Natural killer cell (primary cell): ENCODE data around the gene CAVIN2. TPM values are rescaled to one million over a fixed set of nuclear protein-coding genes. Genes with fewer than 3 reads are reported as not detected.

Source experiments
- ATAC-seq, 3 donors: fragments of 150-1000 bp in 2 of 3; fragments of 200-7000 bp in 1 of 3; cut with Tn5 transposase; 1 replicate in 1 of 3; 2 replicates in 2 of 3; pipeline ENCODE4 v1.10.0; 2021; ENCODE audit warnings: mild to moderate bottlenecking in 2 of 3, moderate library complexity in 2 of 3
- DNase-seq, 2 donors: peaks; one replicate each; pipeline versions ENCODE4 v3.0.0 to v3.0.0-alpha.2; 2013 to 2021; ENCODE audit warnings: mixed read lengths in 1 of 2
- H3K27ac ChIP-seq: one replicate; pipeline ENCODE4 v1.5.1; 2013; ENCODE audit warnings: mild to moderate bottlenecking, low read length
- H3K27me3 ChIP-seq: one replicate; pipeline ENCODE4 v1.6.1; 2013; ENCODE audit warnings: low read length; ENCODE audit not compliant: control insufficient read depth, insufficient read depth
- H3K36me3 ChIP-seq: one replicate; pipeline ENCODE4 v1.6.1; 2013; ENCODE audit warnings: low read length; ENCODE audit not compliant: control insufficient read depth, insufficient read depth
- H3K4me1 ChIP-seq: one replicate; pipeline ENCODE4 v1.6.1; 2013; ENCODE audit warnings: low read length; ENCODE audit not compliant: control insufficient read depth, insufficient read depth
- H3K4me3 ChIP-seq: one replicate; pipeline ENCODE4 v1.5.1; 2013; ENCODE audit warnings: low read length
- H3K9me3 ChIP-seq: one replicate; pipeline ENCODE4 v1.6.1; 2013; ENCODE audit warnings: low read length; ENCODE audit not compliant: control insufficient read depth, insufficient read depth
- H3K27ac Mint-ChIP-seq, 2 donors: one replicate each; pipeline ENCODE4 v1.8.0; 2022; ENCODE audit warnings: mild to moderate bottlenecking in 2 of 2, mixed read lengths in 2 of 2, moderate library complexity in 1 of 2
- H3K27me3 Mint-ChIP-seq, 2 donors: one replicate each; pipeline ENCODE4 v1.8.0; 2022; ENCODE audit warnings: low read depth in 2 of 2, mixed read lengths in 2 of 2
- H3K36me3 Mint-ChIP-seq: one replicate; pipeline ENCODE4 v1.8.0; 2022; ENCODE audit warnings: mixed read lengths
- H3K4me1 Mint-ChIP-seq, 2 donors: one replicate each; pipeline ENCODE4 v1.8.0; 2022; ENCODE audit warnings: mixed read lengths in 2 of 2
- H3K4me3 Mint-ChIP-seq: one replicate; pipeline ENCODE4 v1.8.0; 2022; ENCODE audit warnings: mild to moderate bottlenecking, moderate library complexity, mixed read lengths
- H3K9me3 Mint-ChIP-seq, 2 donors: one replicate each; pipeline ENCODE4 v1.8.0; 2022; ENCODE audit warnings: mixed read lengths in 2 of 2
- WGBS: methylation state at CpG from one replicate; pipeline ENCODE4 v1.1.7; 2013; ENCODE audit warnings: missing lambda C conversion rate; ENCODE audit not compliant: insufficient coverage; 5-methylcytosine and 5-hydroxymethylcytosine counted together
- intact Hi-C: fragments of 100-400 bp; cut with micrococcal nuclease; formaldehyde crosslinking; loops from one replicate; pipeline ENCODE4 v1.14.2; 2022
- total RNA-seq, 4 donors: library from RNA; stranded (reverse); fragments of 120-200 nt in 1 of 4; gene quantifications; one replicate each; pipeline versions ENCODE4 v1.2.3 to v1.2.4, GENCODE V29; 2013 to 2022
- TF ChIP-seq, protein P1 (sequence below): fragments of 200-600 bp; IDR thresholded peaks from one replicate; pipeline ENCODE4 v1.8.0; 2022; ENCODE audit warnings: antibody characterized with exemption

Gene CAVIN2
- total RNA-seq, 3 donors from 2014 or later (not counting 1 experiment from before 2014, with no cell fraction given), result 1.9 to 23.7 (median 9.9) TPM

DNA sequence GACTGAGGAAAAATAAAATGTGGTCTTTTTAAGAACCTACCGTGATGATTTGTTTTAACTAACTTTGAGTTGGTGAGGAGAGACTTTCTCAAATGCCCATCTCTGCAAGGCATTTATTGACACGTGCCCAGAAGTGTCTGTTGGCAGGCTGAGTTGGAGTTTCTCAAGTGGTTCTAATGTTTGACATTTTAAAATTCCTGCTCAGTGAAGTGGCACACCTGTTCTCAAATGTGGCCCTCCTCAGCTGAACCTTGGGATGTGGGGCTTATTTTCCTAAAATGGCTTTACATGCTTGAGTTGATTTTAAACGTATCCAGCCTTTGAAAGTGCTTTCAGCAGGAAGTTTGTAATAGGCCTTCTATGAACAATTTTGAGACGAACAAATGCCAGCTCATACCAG is 876 bp upstream of the CAVIN2 start:
- 54% methylated on average over 4 of the region's 4 CpGs for WGBS

DNA sequence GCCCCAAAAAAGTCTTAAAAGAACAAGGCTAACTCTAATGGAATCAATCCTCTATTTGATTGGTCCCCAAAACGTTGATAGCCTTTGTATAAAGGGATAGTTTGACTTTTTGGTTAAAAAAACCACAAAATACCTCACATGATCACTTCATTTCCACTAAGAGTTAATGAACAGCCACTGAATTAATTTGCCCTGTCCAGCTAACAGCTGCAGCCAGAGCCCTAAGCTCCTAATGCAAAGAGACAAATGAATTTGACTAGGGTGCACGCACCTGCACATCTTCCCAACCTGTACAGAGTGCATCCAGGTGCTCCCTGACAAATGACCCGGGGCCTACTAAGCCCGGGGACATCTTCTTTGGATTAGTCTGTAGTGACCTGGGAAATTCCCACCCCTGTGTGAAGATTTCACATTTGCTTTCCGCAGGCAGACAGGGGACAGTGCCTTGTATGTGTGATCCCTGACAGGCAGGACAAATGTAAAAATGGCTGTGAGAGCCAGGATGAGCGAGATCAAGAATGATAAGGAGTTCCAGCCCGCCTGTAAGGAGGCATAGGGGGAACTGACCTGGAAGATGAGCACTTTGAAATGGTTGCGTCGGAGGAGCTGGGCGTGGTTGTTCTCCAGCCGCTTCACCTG is 893 bp downstream of the CAVIN2 start:
- intact Hi-C loops, result no loop called here
- ATAC-seq, result no peak
- Mint-ChIP-seq H3K27me3 (peaks cover 16 to 19% of the 10 kb centered on the region in 2 donors), H3K4me3 (no peak overlapping the region), H3K9me3 (no peaks in the 10 kb centered on the region), H3K36me3 (no peaks in the 10 kb centered on the region), H3K4me1 (peaks cover 0 to 9% of the 10 kb centered on the region in 2 donors), H3K27ac (no peak overlapping the region)
- H3K9me3 ChIP-seq, result no peaks in the 10 kb centered on the region
- no peak overlapping the region for H3K27ac ChIP-seq
- 17% methylated on average over 10 of the region's 11 CpGs for WGBS
- TF ChIP-seq, protein P1, sequence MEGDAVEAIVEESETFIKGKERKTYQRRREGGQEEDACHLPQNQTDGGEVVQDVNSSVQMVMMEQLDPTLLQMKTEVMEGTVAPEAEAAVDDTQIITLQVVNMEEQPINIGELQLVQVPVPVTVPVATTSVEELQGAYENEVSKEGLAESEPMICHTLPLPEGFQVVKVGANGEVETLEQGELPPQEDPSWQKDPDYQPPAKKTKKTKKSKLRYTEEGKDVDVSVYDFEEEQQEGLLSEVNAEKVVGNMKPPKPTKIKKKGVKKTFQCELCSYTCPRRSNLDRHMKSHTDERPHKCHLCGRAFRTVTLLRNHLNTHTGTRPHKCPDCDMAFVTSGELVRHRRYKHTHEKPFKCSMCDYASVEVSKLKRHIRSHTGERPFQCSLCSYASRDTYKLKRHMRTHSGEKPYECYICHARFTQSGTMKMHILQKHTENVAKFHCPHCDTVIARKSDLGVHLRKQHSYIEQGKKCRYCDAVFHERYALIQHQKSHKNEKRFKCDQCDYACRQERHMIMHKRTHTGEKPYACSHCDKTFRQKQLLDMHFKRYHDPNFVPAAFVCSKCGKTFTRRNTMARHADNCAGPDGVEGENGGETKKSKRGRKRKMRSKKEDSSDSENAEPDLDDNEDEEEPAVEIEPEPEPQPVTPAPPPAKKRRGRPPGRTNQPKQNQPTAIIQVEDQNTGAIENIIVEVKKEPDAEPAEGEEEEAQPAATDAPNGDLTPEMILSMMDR, result no peak
- DNase-seq, result no peak
- H3K4me3 ChIP-seq, result no peak overlapping the region
- peaks cover 8% of the 10 kb centered on the region for H3K4me1 ChIP-seq
- H3K36me3 ChIP-seq, result no peaks in the 10 kb centered on the region
- peaks cover 4% of the 10 kb centered on the region for H3K27me3 ChIP-seq

More for the DNA sequence above, 876 bp upstream of the CAVIN2 start:
- Mint-ChIP-seq H3K27me3 (peaks cover 16 to 19% of the 10 kb centered on the region in 2 donors), H3K4me1 (peaks cover 0 to 9% of the 10 kb centered on the region in 2 donors), H3K27ac (no peak overlapping the region), H3K9me3 (no peaks in the 10 kb centered on the region), H3K4me3 (no peak overlapping the region), H3K36me3 (no peaks in the 10 kb centered on the region)
- H3K36me3 ChIP-seq, result no peaks in the 10 kb centered on the region
- no peak for ATAC-seq
- intact Hi-C loops, result no loop called here
- TF ChIP-seq, protein P1, result no peak
- no peak for DNase-seq
- no peak overlapping the region for H3K4me3 ChIP-seq
- H3K4me1 ChIP-seq, result peaks cover 8% of the 10 kb centered on the region
- peaks cover 4% of the 10 kb centered on the region for H3K27me3 ChIP-seq
- no peak overlapping the region for H3K27ac ChIP-seq
- H3K9me3 ChIP-seq, result no peaks in the 10 kb centered on the region

DNA sequence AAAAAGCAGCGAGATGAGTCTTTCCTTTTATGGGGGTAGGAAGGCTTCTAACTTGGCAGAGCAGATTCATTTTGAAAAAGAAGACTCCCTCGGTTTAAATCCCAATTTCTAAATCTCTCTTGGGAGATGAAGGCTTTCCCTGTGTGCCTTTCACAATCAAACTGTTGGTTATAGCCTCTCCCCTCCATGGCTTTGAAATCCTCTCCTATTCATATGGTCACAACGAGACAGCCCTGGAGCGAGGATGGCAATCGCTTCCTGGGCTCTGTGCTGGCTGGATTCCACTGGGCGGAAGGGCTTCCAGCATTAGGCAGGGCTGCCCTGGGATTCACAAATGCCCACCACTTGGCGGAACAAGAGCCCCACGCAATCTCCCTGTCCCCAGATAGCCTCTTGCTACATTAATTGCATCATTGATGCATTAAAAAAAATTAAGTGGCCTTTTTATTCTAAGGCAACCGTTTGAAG is 1.6 kb downstream of the CAVIN2 start:
- H3K27ac ChIP-seq, result no peak overlapping the region
- ATAC-seq (no peak), DNase-seq (no peak)
- Mint-ChIP-seq H3K4me1 (peaks cover 0 to 9% of the 10 kb centered on the region in 2 donors), H3K36me3 (no peaks in the 10 kb centered on the region), H3K9me3 (no peaks in the 10 kb centered on the region), H3K27ac (no peak overlapping the region), H3K27me3 (peaks cover 16 to 19% of the 10 kb centered on the region in 2 donors), H3K4me3 (no peak overlapping the region)
- 40% methylated on average over 8 of the region's 9 CpGs for WGBS
- no peaks in the 10 kb centered on the region for H3K9me3 ChIP-seq
- no peak overlapping the region for H3K4me3 ChIP-seq
- peaks cover 8% of the 10 kb centered on the region for H3K4me1 ChIP-seq
- intact Hi-C loops, result no loop called here
- TF ChIP-seq, protein P1, result no peak
- no peaks in the 10 kb centered on the region for H3K36me3 ChIP-seq
- H3K27me3 ChIP-seq, result peaks cover 4% of the 10 kb centered on the region

DNA sequence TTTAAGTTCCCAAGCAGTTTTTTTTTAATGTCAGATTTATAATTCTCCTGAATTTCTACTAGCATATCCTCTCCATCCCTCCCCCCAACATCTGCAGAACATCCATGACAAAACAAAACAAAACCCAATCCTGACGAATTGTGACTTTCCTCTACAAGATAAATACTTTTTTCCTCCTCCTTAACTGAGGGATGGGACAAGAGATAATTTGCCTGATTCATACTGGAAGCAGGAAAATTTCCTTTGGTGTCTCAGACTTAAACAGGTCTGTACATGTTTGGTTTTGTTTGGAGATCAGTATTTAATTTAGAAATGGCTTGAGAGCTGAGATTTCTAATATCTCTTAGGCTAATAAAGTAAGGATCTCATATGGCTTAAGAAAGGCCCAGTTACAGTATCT is 2.2 kb downstream of the CAVIN2 start:
- no CpG with 5 or more reads among the region's 1 CpG for WGBS
- H3K27ac Mint-ChIP-seq, result no peak overlapping the region
- TF ChIP-seq, protein P1, result no peak
- no peaks in the 10 kb centered on the region for H3K9me3 Mint-ChIP-seq
- Histone ChIP-seq H3K9me3 (no peaks in the 10 kb centered on the region), H3K27ac (no peak overlapping the region), H3K4me3 (no peak overlapping the region), H3K4me1 (peaks cover 8% of the 10 kb centered on the region), H3K36me3 (no peaks in the 10 kb centered on the region), H3K27me3 (peaks cover 4% of the 10 kb centered on the region)
- ATAC-seq, result no peak
- H3K4me3 Mint-ChIP-seq, result no peak overlapping the region
- DNase-seq, result no peak
- peaks cover 0 to 9% of the 10 kb centered on the region in 2 donors for H3K4me1 Mint-ChIP-seq
- peaks cover 16 to 19% of the 10 kb centered on the region in 2 donors for H3K27me3 Mint-ChIP-seq
- H3K36me3 Mint-ChIP-seq, result no peaks in the 10 kb centered on the region
- intact Hi-C loops, result no loop called here
